Colonic mucosa (tissue), 4 donors: ENCODE results near the gene TMEM178B. TPM values are rescaled to one million over a fixed set of nuclear protein-coding genes. Genes with fewer than 3 reads are reported as not detected.

Source experiments
- DNase-seq: peaks from one replicate; pipeline ENCODE4 v3.0.0-alpha.2; 2020
- H3K27ac ChIP-seq: fragments of 200-600 bp; one replicate; pipeline ENCODE4 v1.8.0; 2021
- H3K27me3 ChIP-seq: fragments of 200-600 bp; one replicate; pipeline ENCODE4 v1.8.0; 2021
- H3K36me3 ChIP-seq: fragments of 200-600 bp; one replicate; pipeline ENCODE4 v1.8.0; 2021
- H3K4me1 ChIP-seq: fragments of 200-600 bp; one replicate; pipeline ENCODE4 v1.8.0; 2021; ENCODE audit warnings: mild to moderate bottlenecking
- H3K4me3 ChIP-seq: fragments of 200-600 bp; one replicate; pipeline ENCODE4 v1.8.0; 2021
- H3K9ac ChIP-seq, 2 donors: one replicate each; pipeline ENCODE4 v1.7.0; 2013; ENCODE audit warnings: control low read depth in 2 of 2, low read depth in 2 of 2, low read length in 2 of 2
- H3K9me3 ChIP-seq: fragments of 200-600 bp; one replicate; pipeline ENCODE4 v1.8.0; 2021
- intact Hi-C: fragments of 100-400 bp; cut with DNase I; formaldehyde crosslinking; loops from one replicate; pipeline ENCODE4 v1.14.1; 2022
- total RNA-seq, 2 donors: library from RNA; stranded (reverse); fragmentation: NEBNext Ultra II Directional in 1 of 2; extraction: Animal tissue kit (Norgen Biotek cat#: 25700) in 1 of 2; gene quantifications; one replicate each; pipeline ENCODE4 v1.2.1, GENCODE V29; 2021
- TF ChIP-seq, protein P1 (sequence below): fragments of 200-600 bp; IDR thresholded peaks from one replicate; pipeline ENCODE4 v1.8.0; 2022; ENCODE audit warnings: antibody characterized with exemption, mild to moderate bottlenecking
- donor health status: healthy.
- donor health status: DM: no; HTN: no; CAD: no.
- donor health status: DM: no; HTN: no; CAD: no.

The TMEM178B gene
- total RNA-seq, 2 donors from 2014 or later = 0.17 to 1.1 TPM

GRCh38 chr7:141122736-141123135 is 48.9 kb downstream of the TMEM178B start:
- TF ChIP-seq, protein P1, sequence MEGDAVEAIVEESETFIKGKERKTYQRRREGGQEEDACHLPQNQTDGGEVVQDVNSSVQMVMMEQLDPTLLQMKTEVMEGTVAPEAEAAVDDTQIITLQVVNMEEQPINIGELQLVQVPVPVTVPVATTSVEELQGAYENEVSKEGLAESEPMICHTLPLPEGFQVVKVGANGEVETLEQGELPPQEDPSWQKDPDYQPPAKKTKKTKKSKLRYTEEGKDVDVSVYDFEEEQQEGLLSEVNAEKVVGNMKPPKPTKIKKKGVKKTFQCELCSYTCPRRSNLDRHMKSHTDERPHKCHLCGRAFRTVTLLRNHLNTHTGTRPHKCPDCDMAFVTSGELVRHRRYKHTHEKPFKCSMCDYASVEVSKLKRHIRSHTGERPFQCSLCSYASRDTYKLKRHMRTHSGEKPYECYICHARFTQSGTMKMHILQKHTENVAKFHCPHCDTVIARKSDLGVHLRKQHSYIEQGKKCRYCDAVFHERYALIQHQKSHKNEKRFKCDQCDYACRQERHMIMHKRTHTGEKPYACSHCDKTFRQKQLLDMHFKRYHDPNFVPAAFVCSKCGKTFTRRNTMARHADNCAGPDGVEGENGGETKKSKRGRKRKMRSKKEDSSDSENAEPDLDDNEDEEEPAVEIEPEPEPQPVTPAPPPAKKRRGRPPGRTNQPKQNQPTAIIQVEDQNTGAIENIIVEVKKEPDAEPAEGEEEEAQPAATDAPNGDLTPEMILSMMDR = no peak
- Histone ChIP-seq H3K27ac (no peak overlapping the region), H3K36me3 (no peaks in the 10 kb centered on the region), H3K4me1 (no peaks in the 10 kb centered on the region), H3K27me3 (no peaks in the 10 kb centered on the region), H3K9ac (no peak overlapping the region), H3K9me3 (no peaks in the 10 kb centered on the region), H3K4me3 (no peak overlapping the region)
- intact Hi-C loops = no loop called here
- no peak for DNase-seq

DNA sequence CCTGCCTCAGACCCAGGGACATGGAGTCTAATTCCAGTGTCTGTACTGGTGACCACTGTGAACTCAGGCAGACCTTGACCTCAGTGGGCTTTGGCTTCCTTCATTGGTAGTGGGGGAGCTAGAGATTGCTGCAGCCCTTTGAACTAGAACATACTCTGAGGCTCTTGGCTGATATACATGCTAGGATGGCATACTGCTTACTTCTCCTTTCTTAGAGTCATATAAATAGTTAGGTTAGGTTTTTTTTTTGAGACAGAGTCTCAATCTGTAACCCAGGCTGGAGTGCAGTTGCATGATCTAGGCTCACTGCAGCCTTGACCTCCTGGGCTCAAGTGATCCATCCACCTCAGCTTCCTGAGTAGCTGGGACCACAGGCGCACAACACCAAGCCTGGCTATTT is 49.7 kb downstream of the TMEM178B start:
- TF ChIP-seq, protein P1 = no peak
- no peaks in the 10 kb centered on the region for H3K9me3 ChIP-seq
- H3K4me1 ChIP-seq = no peaks in the 10 kb centered on the region
- no peak overlapping the region for H3K9ac ChIP-seq
- H3K27me3 ChIP-seq = no peaks in the 10 kb centered on the region
- no peaks in the 10 kb centered on the region for H3K36me3 ChIP-seq
- no peak overlapping the region for H3K4me3 ChIP-seq
- intact Hi-C loops = no loop called here
- no peak overlapping the region for H3K27ac ChIP-seq
- no peak for DNase-seq

DNA sequence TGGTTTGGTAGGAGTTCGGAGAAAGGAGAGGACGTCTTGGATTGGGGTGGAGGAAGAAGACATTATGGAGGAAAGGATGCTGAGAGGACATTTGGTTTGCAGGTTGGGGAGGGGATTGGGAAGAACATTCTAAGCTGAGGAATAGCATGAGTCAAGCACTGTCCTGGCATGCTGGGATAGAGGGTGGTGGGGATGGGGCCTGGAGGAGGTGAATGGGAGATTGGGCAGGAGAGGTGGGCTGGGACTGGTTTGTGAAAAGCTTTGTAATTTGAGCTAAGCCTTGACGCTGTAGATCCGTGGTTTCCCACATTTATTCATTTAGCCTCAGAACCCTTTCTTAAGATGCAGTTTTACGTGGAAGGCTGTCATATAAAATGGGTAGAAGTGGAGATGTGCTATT is 52.2 kb downstream of the TMEM178B start:
- H3K4me3 ChIP-seq = no peak overlapping the region
- intact Hi-C loops = no loop called here

DNA sequence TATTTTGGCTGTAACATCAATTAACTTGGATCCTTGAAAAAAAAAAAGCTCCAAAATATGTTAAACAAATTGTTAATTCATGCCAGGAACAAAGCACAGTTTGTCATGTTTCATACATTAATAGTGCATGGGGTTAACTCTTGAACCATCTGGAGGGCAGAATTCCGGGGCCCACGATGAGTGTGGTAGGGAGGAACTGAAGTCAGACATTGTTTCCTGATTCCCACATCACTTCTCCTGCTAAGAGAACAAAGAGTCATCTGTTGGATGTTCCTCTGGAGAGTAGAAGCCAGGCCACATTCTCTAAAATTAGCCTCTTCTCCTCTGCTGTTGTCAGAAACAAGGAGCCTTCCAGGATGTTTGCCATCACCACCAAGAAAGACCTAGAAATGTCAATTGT is 54.6 kb downstream of the TMEM178B start:
- no peak for DNase-seq
- Histone ChIP-seq H3K4me1 (no peaks in the 10 kb centered on the region), H3K4me3 (no peak overlapping the region), H3K27me3 (no peaks in the 10 kb centered on the region), H3K36me3 (no peaks in the 10 kb centered on the region), H3K9me3 (no peaks in the 10 kb centered on the region), H3K9ac (no peak overlapping the region), H3K27ac (no peak overlapping the region)
- TF ChIP-seq, protein P1 = no peak
- intact Hi-C loops = no loop called here

More for the DNA sequence above, 52.2 kb downstream of the TMEM178B start:
- no peaks in the 10 kb centered on the region for H3K9me3 ChIP-seq
- H3K9ac ChIP-seq = no peak overlapping the region
- no peaks in the 10 kb centered on the region for H3K4me1 ChIP-seq
- no peaks in the 10 kb centered on the region for H3K36me3 ChIP-seq
- TF ChIP-seq, protein P1 = no peak
- no peak overlapping the region for H3K27ac ChIP-seq
- no peaks in the 10 kb centered on the region for H3K27me3 ChIP-seq
- no peak for DNase-seq

- Histone ChIP-seq H3K9ac (no peak overlapping the region), H3K27ac (no peak overlapping the region), H3K36me3 (no peaks in the 10 kb centered on the region), H3K4me1 (no peaks in the 10 kb centered on the region), H3K9me3 (no peaks in the 10 kb centered on the region), H3K27me3 (no peaks in the 10 kb centered on the region), H3K4me3 (no peak overlapping the region)
- TF ChIP-seq, protein P1 = no peak
- DNase-seq = no peak
- intact Hi-C loops = no loop called here
These were observed 55.1 kb downstream of the TMEM178B start for GRCh38 chr7:141128931-141129330.

- H3K27me3 ChIP-seq = no peaks in the 10 kb centered on the region
- no peak overlapping the region for H3K9ac ChIP-seq
- no peak overlapping the region for H3K27ac ChIP-seq
- TF ChIP-seq, protein P1 = no peak
- intact Hi-C loops = no loop called here
- no peaks in the 10 kb centered on the region for H3K9me3 ChIP-seq
- H3K36me3 ChIP-seq = no peaks in the 10 kb centered on the region
- H3K4me3 ChIP-seq = no peak overlapping the region
- no peaks in the 10 kb centered on the region for H3K4me1 ChIP-seq
- DNase-seq = no peak
These were observed 58.8 kb downstream of the TMEM178B start for GRCh38 chr7:141132671-141133070.
